ENCODE results near the gene KHK. TPM values are rescaled to one million over a fixed set of nuclear protein-coding genes. Genes with fewer than 3 reads are reported as not detected.

Gene KHK
- total and polyA plus RNA-seq, 2 of the 8 experiments (the other 6 are each of a cell fraction or from before 2014, with no cell fraction given), result 11.0 to 17.7 TPM

GRCh38 chr2:27057184-27057583, 29.4 kb upstream of the KHK start (continued):
- no peak for TF ChIP-seq CHD7 (IDR thresholded peaks at IDR 0.05; ENCODE audit: insufficient replicate concordance, low read length)
- TF ChIP-seq SIN3A (conservative IDR thresholded peaks at IDR 0.05 in 1 of 2, IDR thresholded peaks at IDR 0.05 in 1 of 2; ENCODE audit: low read depth in 1 of 2, low read length in 2 of 2), result no peak
- no peak for TF ChIP-seq POU5F1 (IDR thresholded peaks at IDR 0.05; ENCODE audit: low read depth, low read length)
- TF ChIP-seq TAF7 (optimal IDR thresholded peaks at IDR 0.05; ENCODE audit: borderline replicate concordance, low read depth, low read length), result no peak
- TF ChIP-seq TAF1 (IDR thresholded peaks at IDR 0.05; ENCODE audit: low read depth, low read length), result no peak
- no peak for TF ChIP-seq EZH2 (IDR thresholded peaks at IDR 0.05; ENCODE audit: low read depth, low read length, severe bottlenecking)
- TF ChIP-seq CBX5 (IDR thresholded peaks at IDR 0.05; ENCODE audit: low read depth, low read length), result no peak
- TF ChIP-seq MAFK (IDR thresholded peaks at IDR 0.05; ENCODE audit: low read depth, low read length), result no peak
